Measurements from ENCODE around the gene LIPK.
"Not testable (repeated sequence)": the region's sequence is repeated elsewhere in the genome, so short reads cannot be mapped to it uniquely, and the experiment has no call there.

LIPK gene, protein sequence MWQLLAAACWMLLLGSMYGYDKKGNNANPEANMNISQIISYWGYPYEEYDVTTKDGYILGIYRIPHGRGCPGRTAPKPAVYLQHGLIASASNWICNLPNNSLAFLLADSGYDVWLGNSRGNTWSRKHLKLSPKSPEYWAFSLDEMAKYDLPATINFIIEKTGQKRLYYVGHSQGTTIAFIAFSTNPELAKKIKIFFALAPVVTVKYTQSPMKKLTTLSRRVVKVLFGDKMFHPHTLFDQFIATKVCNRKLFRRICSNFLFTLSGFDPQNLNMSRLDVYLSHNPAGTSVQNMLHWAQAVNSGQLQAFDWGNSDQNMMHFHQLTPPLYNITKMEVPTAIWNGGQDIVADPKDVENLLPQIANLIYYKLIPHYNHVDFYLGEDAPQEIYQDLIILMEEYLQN

DNA sequence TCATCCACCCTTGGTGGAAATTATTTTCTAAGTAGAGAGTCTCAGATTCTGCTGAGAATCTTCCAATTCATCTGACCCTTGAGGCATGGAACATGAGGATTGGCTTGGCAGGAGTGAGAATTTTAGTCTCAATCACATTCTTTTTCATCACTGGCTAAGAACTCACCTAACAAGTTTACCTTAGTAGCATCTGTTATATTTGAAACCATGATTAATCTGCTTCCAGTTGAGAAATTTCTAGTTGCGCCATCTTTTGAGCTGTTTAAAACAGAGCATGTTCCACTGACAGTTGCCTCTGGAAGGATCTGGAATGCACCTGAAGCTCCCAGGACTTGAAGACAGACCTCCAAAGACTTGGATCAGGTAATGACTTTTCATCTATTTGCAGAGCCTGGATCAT, at the start of gene LIPK:
LIPK (plus strand) TSS at position 292 of the 400 bp plus-strand sequence. CDS start 18,295 bp downstream, outside the sequence.
- no peak within 1 kb of the TSS for H3K4me3 ChIP-seq (ENCODE audit: low read length)
- H3K9ac ChIP-seq (ENCODE audit: low read length), result no peak within 1 kb of the TSS
- H3K27me3 ChIP-seq (ENCODE audit: control insufficient read depth, insufficient read depth, low read length), result no peaks in the 10 kb centered on the region
- no peaks in the 10 kb centered on the region for H3K9me3 ChIP-seq (ENCODE audit: control insufficient read depth, low read length)
- H3K36me3 ChIP-seq (ENCODE audit: control insufficient read depth, insufficient read depth, low read length), result no peaks in the 10 kb centered on the region
- H3K4me1 ChIP-seq (ENCODE audit: control insufficient read depth, insufficient read depth, low read length), result peaks cover 13% of the 10 kb centered on the region

DNA sequence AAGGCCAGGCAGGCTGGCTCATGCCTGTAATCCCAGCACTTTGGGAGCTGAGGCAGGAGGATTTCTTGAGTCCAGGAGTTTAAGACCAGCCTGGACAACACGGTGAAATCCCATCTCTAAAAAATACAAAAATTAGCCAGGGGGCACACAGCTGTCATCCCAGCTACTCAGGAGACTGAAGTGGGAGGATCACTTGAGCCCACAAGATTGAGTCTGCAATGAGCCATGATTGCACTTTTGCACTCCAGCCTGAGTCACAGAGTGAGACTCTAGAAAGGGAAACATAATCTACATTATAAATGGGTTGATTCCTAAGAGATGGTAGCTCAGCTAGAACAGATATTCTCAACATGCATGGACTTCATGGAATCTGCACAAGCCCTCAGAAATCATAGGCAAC, 48.1 kb upstream of the LIPK start:
- no peaks in the 10 kb centered on the region for H3K27me3 ChIP-seq (ENCODE audit: control insufficient read depth, insufficient read depth, low read length)
- no peak overlapping the region for H3K4me3 ChIP-seq (ENCODE audit: low read length)
- no peak overlapping the region for H3K9ac ChIP-seq (ENCODE audit: low read length)
- no peaks in the 10 kb centered on the region for H3K36me3 ChIP-seq (ENCODE audit: control insufficient read depth, insufficient read depth, low read length)
- H3K9me3 ChIP-seq (ENCODE audit: control insufficient read depth, low read length), result no peaks in the 10 kb centered on the region
- H3K4me1 ChIP-seq (ENCODE audit: control insufficient read depth, insufficient read depth, low read length), result no peaks in the 10 kb centered on the region

DNA sequence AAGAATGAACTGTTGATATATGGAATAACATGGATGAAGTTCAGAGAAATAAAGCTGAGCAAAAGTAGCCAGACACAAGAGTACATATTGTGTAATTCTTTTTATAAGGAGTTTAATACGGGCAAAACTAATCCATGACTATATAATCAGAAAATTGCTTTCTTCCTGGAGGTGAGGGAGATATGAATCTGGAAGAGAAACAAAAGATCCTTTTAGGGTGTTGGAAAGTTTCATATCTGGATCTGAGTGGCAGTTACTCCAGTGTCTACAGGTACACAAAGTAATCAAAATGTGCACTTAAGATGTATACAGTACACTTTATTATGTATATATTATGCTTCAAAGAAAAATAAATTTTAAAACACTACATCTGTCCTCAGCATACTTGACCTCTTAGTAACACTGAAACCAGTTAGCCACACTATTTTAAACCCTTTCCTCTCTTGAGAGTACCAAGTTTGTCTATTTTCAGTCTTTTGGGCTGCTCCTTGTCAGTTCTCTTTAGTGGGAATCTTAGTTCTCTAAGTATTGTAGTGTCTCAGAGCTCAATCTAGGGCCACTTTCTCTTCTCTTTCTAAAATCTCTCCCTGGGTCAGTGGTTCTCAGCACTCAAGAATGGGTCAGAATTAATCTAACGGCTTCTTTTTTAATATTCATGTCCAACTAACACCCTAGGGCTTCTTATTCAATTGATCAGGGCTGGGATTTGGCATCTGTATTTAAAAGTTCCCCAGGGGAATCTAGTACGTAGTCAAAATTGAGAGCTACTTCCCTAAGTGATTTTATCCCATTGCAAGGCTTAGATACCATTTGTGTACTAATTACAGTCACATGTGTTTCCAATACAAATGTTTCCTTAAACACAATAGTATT, 46.1 kb upstream of the LIPK start:
- H3K9me3 ChIP-seq (ENCODE audit: control insufficient read depth, low read length), result no peaks in the 10 kb centered on the region

DNA sequence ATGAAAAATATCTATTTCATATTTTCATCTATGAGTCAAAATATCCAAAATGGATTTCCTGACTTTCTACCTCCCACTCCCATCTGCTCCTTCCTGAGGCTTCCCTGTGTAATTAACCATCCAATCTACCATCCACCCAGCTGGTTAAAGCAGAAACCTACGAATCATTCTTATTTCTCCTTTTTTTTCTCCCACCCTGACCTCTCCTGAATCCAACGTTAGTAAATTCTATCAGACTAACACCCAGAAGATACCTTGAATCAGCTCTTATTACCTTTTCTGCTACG, 45.5 kb upstream of the LIPK start:
- H3K27me3 ChIP-seq (ENCODE audit: control insufficient read depth, insufficient read depth, low read length), result no peaks in the 10 kb centered on the region
- no peaks in the 10 kb centered on the region for H3K36me3 ChIP-seq (ENCODE audit: control insufficient read depth, insufficient read depth, low read length)
- H3K4me1 ChIP-seq (ENCODE audit: control insufficient read depth, insufficient read depth, low read length), result no peaks in the 10 kb centered on the region
- H3K9ac ChIP-seq (ENCODE audit: low read length), result no peak overlapping the region
- H3K4me3 ChIP-seq (ENCODE audit: low read length), result no peak overlapping the region
- no peaks in the 10 kb centered on the region for H3K9me3 ChIP-seq (ENCODE audit: control insufficient read depth, low read length)

More for the DNA sequence above, 46.1 kb upstream of the LIPK start:
- Histone ChIP-seq H3K36me3 (ENCODE audit: control insufficient read depth, insufficient read depth, low read length) (no peaks in the 10 kb centered on the region), H3K4me3 (ENCODE audit: low read length) (no peak overlapping the region), H3K27me3 (ENCODE audit: control insufficient read depth, insufficient read depth, low read length) (no peaks in the 10 kb centered on the region), H3K9ac (ENCODE audit: low read length) (no peak overlapping the region), H3K4me1 (ENCODE audit: control insufficient read depth, insufficient read depth, low read length) (no peaks in the 10 kb centered on the region)

DNA sequence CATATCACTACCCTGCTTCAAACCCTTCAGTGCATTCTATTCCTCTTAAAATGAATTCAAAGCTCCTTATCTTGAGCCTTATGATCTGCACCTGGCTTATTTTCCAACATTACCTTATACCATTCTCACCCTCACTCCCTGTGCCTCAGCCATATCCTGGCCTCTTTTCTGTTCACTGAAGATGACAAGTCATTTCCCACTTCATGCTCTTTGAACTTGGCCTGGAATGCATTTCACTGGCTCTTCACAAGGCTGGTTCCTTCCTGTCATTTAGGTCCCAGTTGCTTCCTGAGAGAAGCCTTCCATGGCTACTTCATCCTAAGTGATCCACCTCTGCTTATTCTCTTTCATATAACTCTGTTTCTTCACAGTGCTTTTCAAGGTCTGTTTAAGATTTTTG, 45.0 kb upstream of the LIPK start:
- H3K9me3 ChIP-seq (ENCODE audit: control insufficient read depth, low read length), result no peaks in the 10 kb centered on the region
- H3K4me1 ChIP-seq (ENCODE audit: control insufficient read depth, insufficient read depth, low read length), result no peaks in the 10 kb centered on the region
- no peaks in the 10 kb centered on the region for H3K36me3 ChIP-seq (ENCODE audit: control insufficient read depth, insufficient read depth, low read length)
- H3K4me3 ChIP-seq (ENCODE audit: low read length), result no peak overlapping the region
- no peak overlapping the region for H3K9ac ChIP-seq (ENCODE audit: low read length)
- H3K27me3 ChIP-seq (ENCODE audit: control insufficient read depth, insufficient read depth, low read length), result no peaks in the 10 kb centered on the region

DNA sequence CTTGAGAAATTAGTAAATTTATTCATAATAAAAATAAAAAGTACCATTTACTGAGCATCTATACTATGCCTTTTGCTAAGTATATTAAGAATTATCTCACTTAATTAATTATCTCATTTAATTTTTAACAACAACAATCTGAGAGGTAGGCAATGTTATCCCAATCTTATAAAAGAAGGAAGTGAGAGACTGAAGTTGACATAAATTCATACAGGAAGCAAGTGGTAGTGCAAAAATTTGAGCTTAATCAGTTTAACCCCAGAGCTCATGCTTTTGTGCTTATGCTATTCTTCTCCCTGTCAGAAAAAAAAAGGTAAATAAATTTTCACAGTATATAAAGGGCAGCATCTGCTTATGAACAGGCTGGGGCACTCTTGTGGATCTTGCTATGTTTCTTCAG, 44.5 kb upstream of the LIPK start:
- Histone ChIP-seq H3K36me3 (ENCODE audit: control insufficient read depth, insufficient read depth, low read length) (no peaks in the 10 kb centered on the region), H3K9ac (ENCODE audit: low read length) (no peak overlapping the region), H3K9me3 (ENCODE audit: control insufficient read depth, low read length) (no peaks in the 10 kb centered on the region), H3K4me1 (ENCODE audit: control insufficient read depth, insufficient read depth, low read length) (no peaks in the 10 kb centered on the region), H3K27me3 (ENCODE audit: control insufficient read depth, insufficient read depth, low read length) (no peaks in the 10 kb centered on the region), H3K4me3 (ENCODE audit: low read length) (no peak overlapping the region)

DNA sequence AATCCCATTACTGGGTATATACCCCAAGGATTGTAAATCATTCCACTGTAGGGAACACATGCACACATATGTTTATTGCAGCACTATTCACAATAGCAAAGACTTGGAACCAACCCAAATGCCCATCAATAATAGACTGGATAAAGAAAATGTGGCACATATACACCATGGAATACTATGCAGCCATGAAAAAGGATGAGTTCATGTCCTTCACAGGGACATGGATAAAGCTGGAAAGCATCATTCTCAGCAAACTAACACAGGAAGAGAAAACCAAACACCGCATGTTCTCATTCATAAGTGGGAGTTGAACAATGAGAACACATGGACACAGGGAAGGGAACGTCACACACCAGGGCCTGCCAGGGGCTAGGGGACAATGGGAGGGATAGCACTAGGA, 42.9 kb upstream of the LIPK start:
- H3K9me3 ChIP-seq (ENCODE audit: control insufficient read depth, low read length); H3K4me3 ChIP-seq (ENCODE audit: low read length); H3K9ac ChIP-seq (ENCODE audit: low read length): not testable (repeated sequence)

DNA sequence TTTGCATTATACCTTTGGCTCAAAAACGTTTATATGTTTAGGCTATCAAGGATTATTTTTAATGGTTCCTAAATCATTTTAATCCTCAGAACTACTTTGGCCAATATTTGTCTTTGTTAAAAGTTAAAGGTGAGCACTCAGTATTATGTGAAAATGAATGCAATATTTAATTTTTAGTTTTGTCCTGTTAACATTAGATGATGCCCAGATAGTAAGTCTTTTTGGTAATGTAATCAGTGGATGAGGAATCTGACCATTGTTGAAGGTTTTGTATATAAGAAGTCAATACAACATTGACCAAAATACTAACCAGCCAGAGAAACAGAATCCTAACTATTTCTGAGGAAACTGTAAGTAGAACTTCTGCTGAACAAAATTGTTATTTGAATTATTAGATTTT, 41.9 kb upstream of the LIPK start, which contains the start of gene LIPF:
LIPF (plus strand) TSS at position 301 of the 400 bp plus-strand sequence. CDS start 2,856 bp downstream, outside the sequence.
- no peaks in the 10 kb centered on the region for H3K9me3 ChIP-seq (ENCODE audit: control insufficient read depth, low read length)
- H3K4me3 ChIP-seq (ENCODE audit: low read length), result no peak within 1 kb of the TSS
- H3K4me1 ChIP-seq (ENCODE audit: control insufficient read depth, insufficient read depth, low read length), result no peaks in the 10 kb centered on the region
- no peak within 1 kb of the TSS for H3K9ac ChIP-seq (ENCODE audit: low read length)
- no peaks in the 10 kb centered on the region for H3K36me3 ChIP-seq (ENCODE audit: control insufficient read depth, insufficient read depth, low read length)
- H3K27me3 ChIP-seq (ENCODE audit: control insufficient read depth, insufficient read depth, low read length), result no peaks in the 10 kb centered on the region

More for the DNA sequence above, 42.9 kb upstream of the LIPK start:
- H3K4me1 ChIP-seq (ENCODE audit: control insufficient read depth, insufficient read depth, low read length); H3K27me3 ChIP-seq (ENCODE audit: control insufficient read depth, insufficient read depth, low read length); H3K36me3 ChIP-seq (ENCODE audit: control insufficient read depth, insufficient read depth, low read length): not testable (repeated sequence)

DNA sequence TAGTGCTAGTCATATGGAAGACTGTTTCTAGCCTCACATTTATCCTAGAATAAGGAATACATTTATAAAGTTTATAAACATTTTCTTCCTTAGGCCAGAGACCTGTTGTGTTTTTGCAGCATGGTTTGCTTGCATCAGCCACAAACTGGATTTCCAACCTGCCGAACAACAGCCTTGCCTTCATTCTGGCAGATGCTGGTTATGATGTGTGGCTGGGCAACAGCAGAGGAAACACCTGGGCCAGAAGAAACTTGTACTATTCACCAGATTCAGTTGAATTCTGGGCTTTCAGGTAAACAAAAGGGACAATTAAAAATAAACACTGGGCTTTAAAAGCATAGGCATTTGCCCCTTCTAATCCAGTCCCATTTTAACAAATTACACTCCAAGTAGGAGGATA, 37.6 kb upstream of the LIPK start:
- Histone ChIP-seq H3K27me3 (ENCODE audit: control insufficient read depth, insufficient read depth, low read length) (no peaks in the 10 kb centered on the region), H3K4me3 (ENCODE audit: low read length) (no peak overlapping the region), H3K9me3 (ENCODE audit: control insufficient read depth, low read length) (no peaks in the 10 kb centered on the region), H3K36me3 (ENCODE audit: control insufficient read depth, insufficient read depth, low read length) (no peaks in the 10 kb centered on the region), H3K9ac (ENCODE audit: low read length) (no peak overlapping the region), H3K4me1 (ENCODE audit: control insufficient read depth, insufficient read depth, low read length) (no peaks in the 10 kb centered on the region)

DNA sequence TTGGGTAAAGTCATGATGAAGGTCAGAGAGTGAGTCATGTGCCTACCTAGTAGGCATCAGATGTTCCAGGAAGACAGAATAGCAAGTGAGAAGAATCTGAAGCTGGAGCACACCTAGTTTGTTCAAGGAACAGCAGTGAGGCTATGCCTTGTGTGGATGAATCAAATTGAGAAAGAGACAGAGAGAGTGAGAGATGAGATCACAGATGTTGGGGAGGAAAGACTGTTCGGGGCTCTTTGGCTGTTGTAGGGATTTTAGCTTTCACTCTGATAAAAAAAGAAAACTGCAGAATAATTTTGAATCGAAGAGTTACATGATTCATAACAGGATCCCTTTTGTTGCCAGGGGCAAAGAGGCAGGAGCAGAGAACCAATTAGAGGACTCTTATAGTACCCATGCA, 35.6 kb upstream of the LIPK start:
- H3K27me3 ChIP-seq (ENCODE audit: control insufficient read depth, insufficient read depth, low read length), result no peaks in the 10 kb centered on the region
- H3K4me1 ChIP-seq (ENCODE audit: control insufficient read depth, insufficient read depth, low read length), result no peaks in the 10 kb centered on the region
- H3K9me3 ChIP-seq (ENCODE audit: control insufficient read depth, low read length), result no peaks in the 10 kb centered on the region
- no peak overlapping the region for H3K4me3 ChIP-seq (ENCODE audit: low read length)
- no peak overlapping the region for H3K9ac ChIP-seq (ENCODE audit: low read length)
- no peaks in the 10 kb centered on the region for H3K36me3 ChIP-seq (ENCODE audit: control insufficient read depth, insufficient read depth, low read length)

DNA sequence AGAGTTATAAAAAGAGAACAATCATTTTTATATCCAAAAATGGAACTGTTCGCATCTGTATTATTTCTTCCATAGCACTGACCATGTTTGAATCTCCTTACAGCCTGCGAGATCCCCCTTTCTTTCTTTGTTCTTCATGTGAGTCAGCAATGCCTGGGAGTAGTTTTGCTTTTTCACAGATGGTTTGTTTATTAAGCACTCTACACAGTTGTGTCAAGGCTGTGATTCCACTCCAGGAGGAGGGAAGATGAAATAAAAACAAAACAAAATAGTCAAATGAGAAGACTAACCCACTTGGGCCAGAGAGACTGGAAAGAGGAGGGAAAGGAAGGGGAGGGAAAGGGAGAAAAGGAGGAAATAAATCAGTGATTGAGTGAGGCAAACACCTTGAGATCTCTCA, 34.0 kb upstream of the LIPK start:
- Histone ChIP-seq H3K27me3 (ENCODE audit: control insufficient read depth, insufficient read depth, low read length) (no peaks in the 10 kb centered on the region), H3K4me1 (ENCODE audit: control insufficient read depth, insufficient read depth, low read length) (no peaks in the 10 kb centered on the region), H3K36me3 (ENCODE audit: control insufficient read depth, insufficient read depth, low read length) (no peaks in the 10 kb centered on the region), H3K4me3 (ENCODE audit: low read length) (no peak overlapping the region), H3K9ac (ENCODE audit: low read length) (no peak overlapping the region), H3K9me3 (ENCODE audit: control insufficient read depth, low read length) (no peaks in the 10 kb centered on the region)

DNA sequence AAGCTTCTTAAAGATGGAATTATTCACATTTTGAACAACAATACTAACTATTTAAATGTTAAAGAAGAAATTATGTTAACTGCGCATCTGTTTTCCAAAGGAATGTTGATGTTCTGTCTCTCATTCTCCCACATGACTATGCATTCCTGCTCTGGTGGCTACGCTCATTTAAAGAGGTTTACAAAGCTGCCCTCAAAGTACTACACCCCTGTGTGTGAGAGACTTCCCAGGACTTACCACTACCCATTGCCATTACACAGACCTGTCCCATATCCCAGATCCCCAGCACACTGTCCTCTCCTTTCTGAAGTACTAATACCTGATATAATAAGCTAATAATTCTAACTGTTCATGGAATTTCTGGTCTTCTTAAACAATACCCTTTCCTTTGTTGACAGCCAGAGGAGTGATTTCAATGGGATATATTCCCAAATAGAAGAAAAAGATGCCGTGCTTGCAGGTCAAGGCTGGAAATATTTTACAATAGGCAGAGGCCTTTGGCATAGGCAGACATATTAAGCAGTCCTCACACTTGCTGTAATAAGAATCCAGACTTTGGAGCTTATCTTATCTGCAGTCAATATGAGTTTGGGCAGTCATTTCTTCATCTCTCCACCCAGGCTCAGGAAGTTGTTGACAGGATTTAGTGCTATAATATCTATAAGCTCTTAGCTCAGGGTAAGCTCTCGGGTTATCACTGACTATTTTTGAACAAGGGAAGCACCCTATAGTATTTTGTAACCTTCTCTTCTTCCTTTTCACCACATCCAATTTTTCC, 29.6 kb upstream of the LIPK start:
- no peaks in the 10 kb centered on the region for H3K36me3 ChIP-seq (ENCODE audit: control insufficient read depth, insufficient read depth, low read length)

More for the DNA sequence above, 29.6 kb upstream of the LIPK start:
- Histone ChIP-seq H3K27me3 (ENCODE audit: control insufficient read depth, insufficient read depth, low read length) (no peaks in the 10 kb centered on the region), H3K9me3 (ENCODE audit: control insufficient read depth, low read length) (no peaks in the 10 kb centered on the region), H3K4me1 (ENCODE audit: control insufficient read depth, insufficient read depth, low read length) (no peaks in the 10 kb centered on the region), H3K4me3 (ENCODE audit: low read length) (no peak overlapping the region), H3K9ac (ENCODE audit: low read length) (no peak overlapping the region)
